Effector CD8-positive, alpha-beta T cell (primary cell): ENCODE results near the gene CLSTN1.

Source experiments
- DNase-seq: peaks from one replicate; lab custom pipeline; 2025; lab: John Stamatoyannopoulos, UW

The CLSTN1 gene

DNA sequence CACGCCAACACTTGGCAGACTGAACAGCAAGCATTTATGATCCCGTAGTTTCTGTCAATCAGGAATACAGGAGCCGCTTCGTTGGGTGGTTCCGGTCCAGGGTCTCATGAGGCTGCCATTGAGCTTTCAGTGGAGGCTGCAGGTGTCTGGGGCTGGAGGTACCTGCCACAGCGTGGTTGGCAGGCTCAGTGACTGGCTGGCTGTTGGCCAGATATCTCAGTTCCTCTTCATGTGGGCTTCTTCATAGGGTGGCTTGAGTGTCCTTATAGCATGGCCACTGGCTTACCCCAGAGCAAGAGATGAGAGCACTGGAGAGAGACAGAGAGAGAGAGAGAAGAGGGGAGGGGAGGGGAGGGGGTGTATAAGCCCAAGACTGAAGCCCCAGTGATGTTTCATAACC, 142.9 kb downstream of the CLSTN1 start:
- DNase-seq, result no peak

- DNase-seq, result no peak
These were observed 143.7 kb downstream of the CLSTN1 start for GRCh38 chr1:9680091-9680490.
